Keratinocyte (primary cell): Measurements from ENCODE around the gene DMXL1. TPM values are rescaled to one million over a fixed set of nuclear protein-coding genes. Genes with fewer than 3 reads are reported as not detected.

Experiments used
- DNase-seq: peaks from one replicate; pipeline ENCODE4 v3.0.0-alpha.2; 2011; ENCODE audit warnings: low read depth, missing footprints, low spot score
- FAIRE-seq: peaks from 2 replicates; lab custom pipeline; 2011; peaks lifted over from hg19 to GRCh38; lab: Jason Lieb, UNC
- H2AFZ ChIP-seq: 2 replicates; pipeline ENCODE4 v1.6.0; 2012; ENCODE audit warnings: low read length, control low read depth, inconsistent platforms; ENCODE audit not compliant: control insufficient read depth
- H3K27ac ChIP-seq: 2 replicates; pipeline ENCODE4 v1.5.1; 2011; ENCODE audit warnings: low read length; ENCODE audit not compliant: control insufficient read depth, insufficient read depth
- H3K27me3 ChIP-seq: 3 replicates; pipeline ENCODE4 v1.6.0; 2011; ENCODE audit warnings: low read length; ENCODE audit not compliant: control insufficient read depth, insufficient read depth; ENCODE audit errors: extremely low read depth
- H3K36me3 ChIP-seq, 2 experiments: 2 replicates in 1 of 2; 3 replicates in 1 of 2; pipeline ENCODE4 v1.5.1; 2011; ENCODE audit warnings: low read length in 2 of 2, mild to moderate bottlenecking in 1 of 2; ENCODE audit not compliant: control insufficient read depth in 2 of 2, insufficient read depth in 2 of 2; ENCODE audit errors: extremely low read depth in 1 of 2
- H3K4me1 ChIP-seq: 3 replicates; pipeline ENCODE4 v1.5.1; 2011; ENCODE audit warnings: low read length; ENCODE audit not compliant: control insufficient read depth, insufficient read depth; ENCODE audit errors: extremely low read depth
- H3K4me2 ChIP-seq: 3 replicates; pipeline ENCODE4 v1.6.0; 2011; ENCODE audit warnings: low read depth, low read length; ENCODE audit not compliant: control insufficient read depth, insufficient read depth; ENCODE audit errors: extremely low read depth
- H3K4me3 ChIP-seq, 3 experiments: fragments of 200-600 bp in 1 of 3; sonication (generic) in 1 of 3; 2 replicates in 2 of 3; 3 replicates in 1 of 3; pipeline ENCODE4 v1.5.1; 2011 to 2016; ENCODE audit warnings: low read length in 3 of 3, mild to moderate bottlenecking in 3 of 3, control low read depth in 2 of 3, inconsistent platforms in 1 of 3, low read depth in 1 of 3, mixed read lengths in 1 of 3, mixed run types in 1 of 3, moderate library complexity in 1 of 3; ENCODE audit not compliant: control insufficient read depth in 2 of 3, insufficient read depth in 2 of 3; ENCODE audit errors: extremely low read depth in 1 of 3
- H3K79me2 ChIP-seq: 2 replicates; pipeline ENCODE4 v1.6.0; 2012; ENCODE audit warnings: low read length; ENCODE audit not compliant: control insufficient read depth, insufficient read depth
- H3K9ac ChIP-seq: 3 replicates; pipeline ENCODE4 v1.6.0; 2011; ENCODE audit warnings: low read length; ENCODE audit not compliant: control insufficient read depth, insufficient read depth; ENCODE audit errors: extremely low read depth
- H3K9me1 ChIP-seq: 3 replicates; pipeline ENCODE4 v1.6.0; 2011; ENCODE audit warnings: low read length; ENCODE audit not compliant: control insufficient read depth, insufficient read depth; ENCODE audit errors: extremely low read depth
- H3K9me3 ChIP-seq: 2 replicates; pipeline ENCODE4 v1.5.1; 2012; ENCODE audit warnings: low read depth, low read length; ENCODE audit not compliant: control insufficient read depth
- H4K20me1 ChIP-seq: 3 replicates; pipeline ENCODE4 v1.6.0; 2011; ENCODE audit warnings: low read length; ENCODE audit not compliant: control insufficient read depth, insufficient read depth; ENCODE audit errors: extremely low read depth
- CTCF ChIP-seq, 3 experiments: IDR thresholded peaks in 1 of 3; conservative IDR thresholded peaks in 1 of 3; optimal IDR thresholded peaks in 1 of 3; 2 replicates in 2 of 3; 3 replicates in 1 of 3; pipeline versions ENCODE3 to v1.5.1; 2011; ENCODE audit warnings: low read length in 3 of 3, mild to moderate bottlenecking in 3 of 3, moderate library complexity in 2 of 3, control low read depth in 1 of 3, inconsistent platforms in 1 of 3; ENCODE audit not compliant: insufficient read depth in 2 of 3; ENCODE audit errors: extremely low read depth in 1 of 3
- EZH2 ChIP-seq: IDR thresholded peaks from one replicate; pipeline ENCODE4 v1.6.1; 2012; ENCODE audit warnings: inconsistent platforms, mild to moderate bottlenecking, low read length, moderate library complexity
- dilution Hi-C: fragments of 300-500 bp; cut with MboI; formaldehyde crosslinking; loops from one replicate; pipeline ENCODE4 v1.7.0; 2020; ENCODE audit warnings: low sequenced_read_pairs; ENCODE audit not compliant: extremely low pct_ligation_motif_present
- polyA plus RNA-seq, 5 experiments: library from polyadenylated mRNA; depleted of rRNA in 3 of 5; stranded (reverse) in 3 of 5; stranded (forward) in 1 of 5; unstranded in 1 of 5; fragments of >200 nt; gene quantifications; 1 replicate in 1 of 5; 2 replicates in 3 of 5; 3 replicates in 1 of 5; pipeline versions ENCODE4 v1.2.1 to v1.2.3, GENCODE V29; 2011 to 2012; ENCODE audit warnings: missing spikeins in 2 of 5, low read depth in 1 of 5, low replicate concordance in 1 of 5

The DMXL1 gene
- polyA plus RNA-seq, 1 donor (not counting 4 experiments of a cell fraction or from before 2014, with no cell fraction given), result 13.1 TPM

- H3K4me1 ChIP-seq, result no peaks in the 10 kb centered on the region
- peaks cover 3% of the 10 kb centered on the region for H3K79me2 ChIP-seq
- no peak overlapping the region for H3K4me2 ChIP-seq
- no peak overlapping the region for H3K4me3 ChIP-seq
- H3K27me3 ChIP-seq, result no peaks in the 10 kb centered on the region
- no peaks in the 10 kb centered on the region for H4K20me1 ChIP-seq
- FAIRE-seq, result no peak
- H3K27ac ChIP-seq, result no peak overlapping the region
- no peaks in the 10 kb centered on the region for H3K9me1 ChIP-seq
- DNase-seq, result no peak
- no peaks in the 10 kb centered on the region for H3K9me3 ChIP-seq
- dilution Hi-C loops, result no loop called here
- no peak overlapping the region for H3K9ac ChIP-seq
- H3K36me3 ChIP-seq, result no peaks in the 10 kb centered on the region
- no peak overlapping the region for H2AFZ ChIP-seq
- TF ChIP-seq EZH2 (no peak), CTCF (optimal IDR thresholded peaks at IDR 0.05 in 1 of 3, IDR thresholded peaks at IDR 0.05 in 1 of 3, conservative IDR thresholded peaks at IDR 0.05 in 1 of 3; ENCODE audit: extremely low read depth in 1 of 3, insufficient read depth in 2 of 3, low read length in 3 of 3) (no peak)
Measured at GRCh38 chr5:119088438-119088837, 17.6 kb downstream of the DMXL1 start.

- peaks cover 2% of the 10 kb centered on the region for H3K79me2 ChIP-seq
- no peaks in the 10 kb centered on the region for H3K27me3 ChIP-seq
- no peak overlapping the region for H2AFZ ChIP-seq
- H3K4me2 ChIP-seq, result no peak overlapping the region
- FAIRE-seq (no peak), DNase-seq (no peak)
- H4K20me1 ChIP-seq, result no peaks in the 10 kb centered on the region
- TF ChIP-seq CTCF (optimal IDR thresholded peaks at IDR 0.05 in 1 of 3, IDR thresholded peaks at IDR 0.05 in 1 of 3, conservative IDR thresholded peaks at IDR 0.05 in 1 of 3; ENCODE audit: extremely low read depth in 1 of 3, insufficient read depth in 2 of 3, low read length in 3 of 3), result no peak
- no peak for TF ChIP-seq EZH2
- no peak overlapping the region for H3K4me3 ChIP-seq
- no peaks in the 10 kb centered on the region for H3K9me3 ChIP-seq
- no peaks in the 10 kb centered on the region for H3K4me1 ChIP-seq
- no peaks in the 10 kb centered on the region for H3K9me1 ChIP-seq
- H3K27ac ChIP-seq, result no peak overlapping the region
- dilution Hi-C loops, result no loop called here
- H3K9ac ChIP-seq, result no peak overlapping the region
- no peaks in the 10 kb centered on the region for H3K36me3 ChIP-seq
Measured at GRCh38 chr5:119095611-119096010, 24.7 kb downstream of the DMXL1 start.
